HG03571 (cell line): ENCODE data around the gene OR8S1.
"Not testable (repeated sequence)": the region's sequence is repeated elsewhere in the genome, so short reads cannot be mapped to it uniquely, and the experiment has no call there.

Experiments
- ATAC-seq: cut with Tn5 transposase; IDR thresholded peaks from one replicate; pipeline ENCODE4 v1.9.1; 2021; ENCODE audit not compliant: unreplicated experiment

The OR8S1 gene

GRCh38 chr12:48553666-48554343 lies 28.4 kb downstream of the OR8S1 start:
- ATAC-seq, result not testable (repeated sequence)

DNA sequence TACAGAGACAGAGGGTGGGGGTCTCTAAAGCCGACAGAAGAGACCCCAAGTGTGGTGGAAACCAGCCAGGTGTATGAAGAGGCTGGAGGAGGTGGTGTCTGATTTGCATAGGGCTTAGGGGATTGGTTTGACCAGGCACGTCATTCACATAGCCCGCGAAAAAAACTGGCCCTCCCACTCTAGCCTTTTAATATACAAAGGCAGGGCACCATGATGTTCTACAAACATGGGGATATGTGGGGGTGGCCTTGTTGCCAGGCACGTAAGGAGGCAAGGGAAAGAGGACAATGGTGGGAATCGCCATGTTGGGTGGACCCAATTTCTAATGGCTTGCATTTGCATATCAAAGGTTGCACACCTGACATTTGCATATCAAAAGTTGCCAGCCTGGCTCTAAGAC lies 31.2 kb downstream of the OR8S1 start:
- ATAC-seq, result no peak

GRCh38 chr12:48557919-48558318 lies 32.5 kb downstream of the OR8S1 start:
- no peak for ATAC-seq

- ATAC-seq, result no peak
Observed at GRCh38 chr12:48567731-48568130, 42.3 kb downstream of the OR8S1 start.

DNA sequence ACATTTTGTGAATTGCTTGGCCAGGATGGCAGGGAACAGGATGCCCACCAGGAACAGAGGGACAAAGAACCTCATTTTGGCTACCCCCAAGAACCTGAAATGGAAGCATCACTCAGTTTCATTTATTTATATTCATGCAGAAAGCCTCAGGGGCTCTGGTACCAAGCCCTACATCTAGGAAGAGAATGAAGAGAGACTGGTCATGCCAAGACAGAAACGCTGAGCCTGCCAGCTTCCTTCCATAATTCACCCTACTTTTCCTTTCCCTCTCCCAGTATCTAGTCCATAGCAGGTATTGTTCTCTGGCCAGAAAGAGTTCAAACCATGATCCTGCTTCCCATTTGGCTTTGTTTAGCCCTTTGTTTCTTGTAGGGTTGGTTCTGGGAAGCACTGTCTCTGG lies 44.5 kb downstream of the OR8S1 start, which contains the start of gene LALBA:
Gene LALBA (minus strand): TSS at position 101 of the 400 bp plus-strand sequence. CDS start 26 bp downstream, at position 75.
- ATAC-seq, result no peak

DNA sequence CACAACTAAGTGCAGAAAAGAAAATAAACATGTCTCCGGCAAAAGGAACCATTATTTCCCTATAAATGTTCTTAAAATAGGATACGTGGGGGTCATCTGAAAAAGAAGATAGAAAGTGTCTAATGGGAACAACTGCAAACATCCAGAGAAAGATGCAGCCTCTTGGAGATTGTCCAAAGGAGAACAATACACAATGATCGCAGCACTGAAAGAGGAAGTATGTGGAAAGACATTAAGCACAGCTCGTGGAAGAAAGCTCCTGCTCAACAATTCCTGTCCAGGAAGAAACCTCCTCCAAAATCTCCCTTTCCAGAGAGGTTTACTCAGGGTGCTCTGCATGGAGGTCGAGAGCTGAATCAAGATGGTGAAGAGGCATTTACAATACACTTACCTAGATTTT lies 46.9 kb downstream of the OR8S1 start:
- no peak for ATAC-seq
